Neural cell (in vitro differentiated cells): Measurements from ENCODE around the gene MOV10L1. TPM values are rescaled to one million over a fixed set of nuclear protein-coding genes. Genes with fewer than 3 reads are reported as not detected.

Experiments used
- H2AFZ ChIP-seq: fragments of 200-600, 300-800 bp; sonication (generic), shearing (Covaris generic); 2 replicates; pipeline ENCODE4 v1.6.0; 2014; ENCODE audit warnings: low read depth, mild to moderate bottlenecking, antibody characterized with exemption, low read length, moderate library complexity
- H3F3A ChIP-seq: fragments of 200-600 bp; shearing (Covaris generic); 2 replicates; pipeline ENCODE4 v1.6.1; 2016; ENCODE audit warnings: mild to moderate bottlenecking, moderate library complexity, mixed read lengths, antibody characterized with exemption, low read length; ENCODE audit not compliant: insufficient read depth, poor library complexity, severe bottlenecking
- H3K27ac ChIP-seq: fragments of 200-600, 300-800 bp; sonication (generic), shearing (Covaris generic); 2 replicates; pipeline ENCODE4 v1.5.1; 2014; ENCODE audit warnings: mild to moderate bottlenecking, low read length, moderate library complexity
- H3K27me3 ChIP-seq: fragments of 300-800, 200-600 bp; sonication (generic), shearing (Covaris generic); 2 replicates; pipeline ENCODE4 v1.6.0; 2014; ENCODE audit warnings: mild to moderate bottlenecking, low read depth, low read length, moderate library complexity; ENCODE audit not compliant: insufficient read depth
- H3K36me3 ChIP-seq: fragments of 300-800, 200-600 bp; sonication (generic), shearing (Covaris generic); 2 replicates; pipeline ENCODE4 v1.5.1; 2014; ENCODE audit warnings: mild to moderate bottlenecking, antibody characterized with exemption, low read length, moderate library complexity; ENCODE audit not compliant: insufficient read depth
- H3K4me2 ChIP-seq: fragments of 300-800, 200-600 bp; sonication (generic), shearing (Covaris generic); 2 replicates; pipeline ENCODE4 v1.6.0; 2014; ENCODE audit warnings: mild to moderate bottlenecking, low read length
- H3K4me3 ChIP-seq: fragments of 300-800, 200-600 bp; sonication (generic), shearing (Covaris generic); 2 replicates; pipeline ENCODE4 v1.5.1; 2014; ENCODE audit warnings: mild to moderate bottlenecking, low read length, moderate library complexity
- H3K79me2 ChIP-seq: fragments of 200-600 bp; shearing (Covaris generic); replicated peaks from 2 replicates; pipeline ENCODE4 v1.6.0; 2014; ENCODE audit warnings: mild to moderate bottlenecking, low read length, moderate library complexity; ENCODE audit not compliant: insufficient read depth
- H3K9ac ChIP-seq: fragments of 300-800, 200-600 bp; sonication (generic), shearing (Covaris generic); 2 replicates; pipeline ENCODE4 v1.6.1; 2016; ENCODE audit warnings: mild to moderate bottlenecking, low read length, mixed read lengths
- H3K9me2 ChIP-seq: fragments of 200-600 bp; shearing (Covaris generic); 2 replicates; pipeline ENCODE4 v1.6.1; 2016; ENCODE audit warnings: mild to moderate bottlenecking, low read length, mixed read lengths; ENCODE audit not compliant: insufficient read depth
- H3K9me3 ChIP-seq: fragments of 200-600, 300-800 bp; sonication (generic), shearing (Covaris generic); 2 replicates; pipeline ENCODE4 v1.6.1; 2016; ENCODE audit warnings: mild to moderate bottlenecking, mixed run types, low read length, moderate library complexity, mixed read lengths
- H4K20me1 ChIP-seq: fragments of 200-600 bp; shearing (Covaris generic); 2 replicates; pipeline ENCODE4 v1.6.1; 2016; ENCODE audit warnings: mild to moderate bottlenecking, mixed run types; ENCODE audit not compliant: insufficient read depth
- EP300 ChIP-seq: fragments of 450-650 bp; conservative IDR thresholded peaks from 2 replicates; pipeline ENCODE4 v1.6.1; 2014; ENCODE audit warnings: antibody characterized with exemption, mild to moderate bottlenecking, moderate library complexity; ENCODE audit not compliant: poor library complexity, severe bottlenecking
- EZH2 ChIP-seq: fragments of 200-600, 300-800 bp; shearing (Covaris generic), sonication (generic); IDR thresholded peaks from 2 replicates; pipeline ENCODE4 v1.6.1; 2014; ENCODE audit warnings: antibody characterized with exemption, low read length, borderline replicate concordance, mild to moderate bottlenecking; ENCODE audit not compliant: insufficient read depth, poor library complexity, severe bottlenecking
- MXI1 ChIP-seq: fragments of 450-650 bp; conservative IDR thresholded peaks from 2 replicates; pipeline ENCODE4 v1.6.1; 2014; ENCODE audit warnings: antibody characterized with exemption, mild to moderate bottlenecking; ENCODE audit not compliant: poor library complexity, severe bottlenecking
- RAD21 ChIP-seq: fragments of 450-650 bp; conservative IDR thresholded peaks from 2 replicates; pipeline ENCODE4 v1.6.1; 2014; ENCODE audit warnings: antibody characterized with exemption, mild to moderate bottlenecking, moderate library complexity
- SMC3 ChIP-seq: fragments of 450-650 bp; conservative IDR thresholded peaks from 2 replicates; pipeline ENCODE4 v1.6.1; 2014; ENCODE audit warnings: antibody characterized with exemption, mild to moderate bottlenecking, moderate library complexity; ENCODE audit not compliant: poor library complexity
- polyA plus RNA-seq: library from polyadenylated mRNA; depleted of rRNA; stranded (reverse); fragments of >200 nt; gene quantifications from 2 replicates; pipeline ENCODE4 v1.2.3, GENCODE V29; 2014
- TF ChIP-seq, protein P1 (sequence below): IDR thresholded peaks from 2 replicates; pipeline ENCODE4 v1.6.1; 2012; ENCODE audit warnings: borderline replicate concordance
- TF ChIP-seq, protein P2 (sequence below): fragments of 450-650 bp; IDR thresholded peaks from 2 replicates; pipeline ENCODE4 v1.5.1; 2014; ENCODE audit warnings: antibody characterized with exemption, mild to moderate bottlenecking, moderate library complexity; ENCODE audit not compliant: poor library complexity, severe bottlenecking

Gene MOV10L1
- polyA plus RNA-seq, 1 donor from 2014 or later, result not detected

DNA sequence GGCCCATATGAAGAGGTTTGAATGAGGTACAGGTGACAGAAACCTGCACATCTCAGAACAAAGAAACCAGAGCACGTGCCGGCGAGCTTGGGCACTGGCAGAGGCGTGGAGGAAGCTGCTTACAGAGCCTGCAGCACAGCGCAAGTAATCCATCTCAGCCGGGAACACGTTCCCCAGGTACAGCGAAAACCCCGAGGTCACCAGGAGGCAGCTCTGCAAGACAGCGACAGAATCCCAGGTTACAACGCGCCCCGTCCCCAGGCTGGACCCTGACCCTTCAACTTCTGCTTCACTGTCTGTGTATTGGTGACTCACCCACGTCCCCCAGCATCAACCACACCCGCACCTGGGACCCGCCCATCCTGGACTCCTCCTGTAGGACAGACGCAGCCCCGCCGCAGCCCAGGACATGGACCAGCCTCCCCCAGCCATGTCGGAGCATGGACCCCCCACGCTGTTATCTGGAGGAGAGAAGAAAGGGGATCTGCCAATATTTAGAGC is 6.8 kb upstream of the MOV10L1 start:
- Histone ChIP-seq H3K4me3 (no peak overlapping the region), H3K79me2 (no peaks in the 10 kb centered on the region), H3F3A (no peaks in the 10 kb centered on the region)

DNA sequence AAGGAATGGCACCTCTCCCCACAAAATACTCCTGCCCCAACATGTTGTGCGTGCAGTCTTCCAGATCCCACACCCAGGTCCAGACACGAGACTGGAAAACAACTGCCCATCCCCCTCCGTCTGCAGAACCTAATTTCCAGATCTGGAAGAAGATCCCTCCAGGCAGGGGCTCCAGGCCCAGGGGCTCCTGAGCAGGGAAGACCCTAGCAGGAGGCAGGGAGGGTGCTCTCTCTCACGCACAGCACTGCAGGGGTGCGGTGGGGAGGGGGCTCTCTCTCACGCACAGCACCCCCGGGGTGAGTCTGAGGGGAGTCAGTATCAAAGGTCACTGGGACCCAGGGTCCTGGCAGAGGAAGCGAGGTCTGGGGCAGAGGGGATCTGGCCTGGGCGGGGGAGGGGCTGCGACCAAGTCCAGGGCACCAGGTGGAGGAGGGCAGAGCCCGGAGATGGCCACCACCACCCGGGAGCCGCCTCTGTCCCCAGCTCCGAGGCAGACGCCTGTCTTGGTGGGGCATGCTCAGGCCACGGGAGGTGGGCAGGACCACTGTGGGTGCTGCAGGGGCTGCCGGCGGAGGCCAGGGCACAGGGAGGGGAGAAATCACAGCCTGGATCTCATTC is 6.2 kb upstream of the MOV10L1 start:
- Histone ChIP-seq H3K27ac (no peak overlapping the region), H3K79me2 (no peaks in the 10 kb centered on the region), H3K4me3 (no peak overlapping the region), H3K36me3 (no peaks in the 10 kb centered on the region), H2AFZ (no peak overlapping the region), H3F3A (no peaks in the 10 kb centered on the region), H4K20me1 (no peaks in the 10 kb centered on the region), H3K27me3 (no peaks in the 10 kb centered on the region), H3K4me2 (no peak overlapping the region), H3K9me3 (no peaks in the 10 kb centered on the region), H3K9me2 (no peaks in the 10 kb centered on the region), H3K9ac (no peak overlapping the region)
- TF ChIP-seq SMC3 (no peak), EZH2 (no peak), MXI1 (no peak), RAD21 (no peak), EP300 (no peak)
- TF ChIP-seq, protein P1, sequence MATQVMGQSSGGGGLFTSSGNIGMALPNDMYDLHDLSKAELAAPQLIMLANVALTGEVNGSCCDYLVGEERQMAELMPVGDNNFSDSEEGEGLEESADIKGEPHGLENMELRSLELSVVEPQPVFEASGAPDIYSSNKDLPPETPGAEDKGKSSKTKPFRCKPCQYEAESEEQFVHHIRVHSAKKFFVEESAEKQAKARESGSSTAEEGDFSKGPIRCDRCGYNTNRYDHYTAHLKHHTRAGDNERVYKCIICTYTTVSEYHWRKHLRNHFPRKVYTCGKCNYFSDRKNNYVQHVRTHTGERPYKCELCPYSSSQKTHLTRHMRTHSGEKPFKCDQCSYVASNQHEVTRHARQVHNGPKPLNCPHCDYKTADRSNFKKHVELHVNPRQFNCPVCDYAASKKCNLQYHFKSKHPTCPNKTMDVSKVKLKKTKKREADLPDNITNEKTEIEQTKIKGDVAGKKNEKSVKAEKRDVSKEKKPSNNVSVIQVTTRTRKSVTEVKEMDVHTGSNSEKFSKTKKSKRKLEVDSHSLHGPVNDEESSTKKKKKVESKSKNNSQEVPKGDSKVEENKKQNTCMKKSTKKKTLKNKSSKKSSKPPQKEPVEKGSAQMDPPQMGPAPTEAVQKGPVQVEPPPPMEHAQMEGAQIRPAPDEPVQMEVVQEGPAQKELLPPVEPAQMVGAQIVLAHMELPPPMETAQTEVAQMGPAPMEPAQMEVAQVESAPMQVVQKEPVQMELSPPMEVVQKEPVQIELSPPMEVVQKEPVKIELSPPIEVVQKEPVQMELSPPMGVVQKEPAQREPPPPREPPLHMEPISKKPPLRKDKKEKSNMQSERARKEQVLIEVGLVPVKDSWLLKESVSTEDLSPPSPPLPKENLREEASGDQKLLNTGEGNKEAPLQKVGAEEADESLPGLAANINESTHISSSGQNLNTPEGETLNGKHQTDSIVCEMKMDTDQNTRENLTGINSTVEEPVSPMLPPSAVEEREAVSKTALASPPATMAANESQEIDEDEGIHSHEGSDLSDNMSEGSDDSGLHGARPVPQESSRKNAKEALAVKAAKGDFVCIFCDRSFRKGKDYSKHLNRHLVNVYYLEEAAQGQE, result no peak

More for the DNA sequence above, 6.8 kb upstream of the MOV10L1 start:
- Histone ChIP-seq H3K9ac (no peak overlapping the region), H3K36me3 (no peaks in the 10 kb centered on the region), H3K27ac (no peak overlapping the region), H2AFZ (no peak overlapping the region), H4K20me1 (no peaks in the 10 kb centered on the region), H3K27me3 (no peaks in the 10 kb centered on the region), H3K9me2 (no peaks in the 10 kb centered on the region), H3K4me2 (no peak overlapping the region), H3K9me3 (no peaks in the 10 kb centered on the region)
- TF ChIP-seq RAD21, result no peak
- TF ChIP-seq, protein P2, sequence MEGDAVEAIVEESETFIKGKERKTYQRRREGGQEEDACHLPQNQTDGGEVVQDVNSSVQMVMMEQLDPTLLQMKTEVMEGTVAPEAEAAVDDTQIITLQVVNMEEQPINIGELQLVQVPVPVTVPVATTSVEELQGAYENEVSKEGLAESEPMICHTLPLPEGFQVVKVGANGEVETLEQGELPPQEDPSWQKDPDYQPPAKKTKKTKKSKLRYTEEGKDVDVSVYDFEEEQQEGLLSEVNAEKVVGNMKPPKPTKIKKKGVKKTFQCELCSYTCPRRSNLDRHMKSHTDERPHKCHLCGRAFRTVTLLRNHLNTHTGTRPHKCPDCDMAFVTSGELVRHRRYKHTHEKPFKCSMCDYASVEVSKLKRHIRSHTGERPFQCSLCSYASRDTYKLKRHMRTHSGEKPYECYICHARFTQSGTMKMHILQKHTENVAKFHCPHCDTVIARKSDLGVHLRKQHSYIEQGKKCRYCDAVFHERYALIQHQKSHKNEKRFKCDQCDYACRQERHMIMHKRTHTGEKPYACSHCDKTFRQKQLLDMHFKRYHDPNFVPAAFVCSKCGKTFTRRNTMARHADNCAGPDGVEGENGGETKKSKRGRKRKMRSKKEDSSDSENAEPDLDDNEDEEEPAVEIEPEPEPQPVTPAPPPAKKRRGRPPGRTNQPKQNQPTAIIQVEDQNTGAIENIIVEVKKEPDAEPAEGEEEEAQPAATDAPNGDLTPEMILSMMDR, result no peak
- TF ChIP-seq EP300, result no peak
- TF ChIP-seq EZH2, result no peak
- no peak for TF ChIP-seq MXI1
